H1 (cell line): ENCODE data around the gene USP54. TPM values are rescaled to one million over a fixed set of nuclear protein-coding genes. Genes with fewer than 3 reads are reported as not detected.

Experiments
- CTCF ChIA-PET: fragments of 300-600 bp; sonication (Branson Sonifier 250); formaldehyde crosslinking; loops from one replicate; lab custom pipeline; 2021; ENCODE audit not compliant: partially characterized antibody; lab: Charles Lee
- POLR2A ChIA-PET: fragments of 300-600 bp; sonication (Branson Sonifier 250); formaldehyde crosslinking; loops from one replicate; lab custom pipeline; 2021; ENCODE audit warnings: inconsistent platforms; ENCODE audit not compliant: partially characterized antibody; lab: Charles Lee
- DNase-seq, 2 experiments: peaks; one replicate each; pipeline versions ENCODE4 v3.0.0 to v3.0.0-alpha.2; 2010 to 2022; ENCODE audit warnings: low spot score in 2 of 2, low read depth in 1 of 2, mixed read lengths in 1 of 2
- FAIRE-seq: peaks from 2 replicates; lab custom pipeline; 2011; peaks lifted over from hg19 to GRCh38; lab: Jason Lieb, UNC
- H2AFZ ChIP-seq: 2 replicates; pipeline ENCODE4 v1.8.1; 2012; ENCODE audit warnings: low read length, inconsistent platforms
- H2AK5ac ChIP-seq: 2 replicates; pipeline ENCODE4 v1.6.1; 2013; ENCODE audit warnings: low read depth, low read length
- H2BK120ac ChIP-seq: replicated peaks from 2 replicates; pipeline ENCODE3; 2013; ENCODE audit warnings: low read depth, low read length, inconsistent platforms
- H2BK12ac ChIP-seq: 2 replicates; pipeline ENCODE4 v1.6.1; 2013; ENCODE audit warnings: low read depth, low read length
- H2BK15ac ChIP-seq: 2 replicates; pipeline ENCODE4 v1.6.1; 2013; ENCODE audit warnings: low read length
- H2BK20ac ChIP-seq: 2 replicates; pipeline ENCODE4 v1.6.1; 2013; ENCODE audit warnings: low read length
- H2BK5ac ChIP-seq: 2 replicates; pipeline ENCODE4 v1.6.1; 2013; ENCODE audit warnings: low read depth, low read length
- H3K14ac ChIP-seq: 2 replicates; pipeline ENCODE4 v1.6.1; 2013; ENCODE audit warnings: inconsistent platforms; ENCODE audit not compliant: insufficient read length
- H3K18ac ChIP-seq: 2 replicates; pipeline ENCODE4 v1.6.1; 2013; ENCODE audit warnings: low read length; ENCODE audit errors: extremely low read depth
- H3K23ac ChIP-seq: 2 replicates; pipeline ENCODE4 v1.6.1; 2013; ENCODE audit warnings: inconsistent platforms; ENCODE audit not compliant: insufficient read length
- H3K23me2 ChIP-seq: 2 replicates; pipeline ENCODE4 v1.6.1; 2013; ENCODE audit warnings: low read depth, low read length
- H3K27ac ChIP-seq: 2 replicates; pipeline ENCODE4 v1.6.1; 2011; ENCODE audit warnings: low read depth, low read length, inconsistent platforms
- H3K27me3 ChIP-seq, 4 experiments: replicated peaks in 1 of 4; 1 replicate in 1 of 4; 2 replicates in 3 of 4; pipeline versions ENCODE4 v1.6.1 to v1.8.1; 2011 to 2013; ENCODE audit warnings: low read length in 3 of 4, mild to moderate bottlenecking in 3 of 4, inconsistent platforms in 2 of 4, mixed read lengths in 2 of 4, moderate library complexity in 1 of 4; ENCODE audit not compliant: control insufficient read depth in 3 of 4, insufficient read depth in 3 of 4; ENCODE audit errors: extremely low read depth in 1 of 4
- H3K36me3 ChIP-seq, 4 experiments: 2 replicates each; pipeline versions ENCODE4 v1.6.1 to v1.8.1; 2011 to 2013; ENCODE audit warnings: mild to moderate bottlenecking in 4 of 4, low read length in 3 of 4, moderate library complexity in 2 of 4, control low read depth in 1 of 4, inconsistent platforms in 1 of 4; ENCODE audit not compliant: insufficient read depth in 4 of 4, control insufficient read depth in 2 of 4
- H3K4ac ChIP-seq: replicated peaks from 2 replicates; pipeline ENCODE3; 2013; ENCODE audit warnings: low read length, low read depth, mixed read lengths, inconsistent platforms; ENCODE audit not compliant: insufficient read length
- H3K4me1 ChIP-seq, 4 experiments: replicated peaks in 1 of 4; 1 replicate in 1 of 4; 2 replicates in 3 of 4; pipeline versions ENCODE4 v1.6.1 to v1.8.1; 2011 to 2013; ENCODE audit warnings: low read length in 3 of 4, inconsistent platforms in 2 of 4, mixed read lengths in 1 of 4; ENCODE audit not compliant: insufficient read depth in 4 of 4, control insufficient read depth in 3 of 4
- H3K4me2 ChIP-seq, 2 experiments: 2 replicates each; pipeline versions ENCODE4 v1.6.1 to v1.8.1; 2011 to 2013; ENCODE audit warnings: low read depth in 2 of 2, low read length in 2 of 2, control low read depth in 1 of 2, inconsistent platforms in 1 of 2, mild to moderate bottlenecking in 1 of 2; ENCODE audit not compliant: insufficient read depth in 1 of 2
- H3K4me3 ChIP-seq, 4 experiments: fragments of 200-600, 300-600 bp in 1 of 4; sonication (generic), shearing (Covaris generic), sonication (Bioruptor Twin) in 1 of 4; 2 replicates each; pipeline versions ENCODE4 v1.5.1 to v1.8.1; 2011 to 2016; ENCODE audit warnings: low read length in 4 of 4, low read depth in 3 of 4, control low read depth in 2 of 4, inconsistent platforms in 2 of 4, mild to moderate bottlenecking in 2 of 4, mixed read lengths in 1 of 4, moderate library complexity in 1 of 4; ENCODE audit not compliant: insufficient read depth in 2 of 4; ENCODE audit errors: extremely low read depth in 1 of 4
- H3K56ac ChIP-seq: replicated peaks from 2 replicates; pipeline ENCODE3; 2013; ENCODE audit warnings: low read depth, mild to moderate bottlenecking, mixed read lengths, low read length, inconsistent platforms; ENCODE audit not compliant: insufficient read length
- H3K79me1 ChIP-seq: 2 replicates; pipeline ENCODE4 v1.6.1; 2013; ENCODE audit warnings: low read depth, low read length, control low read depth
- H3K79me2 ChIP-seq, 2 experiments: 2 replicates each; pipeline versions ENCODE4 v1.6.1 to v1.8.1; 2012 to 2013; ENCODE audit warnings: low read length in 2 of 2, mild to moderate bottlenecking in 2 of 2, inconsistent platforms in 1 of 2; ENCODE audit not compliant: insufficient read depth in 2 of 2, control insufficient read depth in 1 of 2
- H3K9ac ChIP-seq, 4 experiments: replicated peaks in 1 of 4; 1 replicate in 1 of 4; 2 replicates in 3 of 4; pipeline versions ENCODE4 v1.6.1 to v1.8.1; 2011 to 2013; ENCODE audit warnings: low read depth in 3 of 4, low read length in 3 of 4, control low read depth in 2 of 4, mild to moderate bottlenecking in 2 of 4, moderate library complexity in 2 of 4, inconsistent platforms in 1 of 4; ENCODE audit errors: extremely low read depth in 1 of 4
- H3K9me3 ChIP-seq, 2 experiments: 2 replicates each; pipeline versions ENCODE4 v1.6.1 to v1.8.1; 2012 to 2013; ENCODE audit warnings: mild to moderate bottlenecking in 2 of 2, moderate library complexity in 2 of 2, control low read depth in 1 of 2, inconsistent platforms in 1 of 2, low read depth in 1 of 2, low read length in 1 of 2, mixed read lengths in 1 of 2; ENCODE audit not compliant: insufficient read depth in 2 of 2
- H4K20me1 ChIP-seq, 2 experiments: replicated peaks in 1 of 2; 2 replicates each; pipeline versions ENCODE3 to v1.8.1; 2011 to 2013; ENCODE audit warnings: inconsistent platforms in 2 of 2, low read length in 2 of 2, mild to moderate bottlenecking in 1 of 2; ENCODE audit not compliant: insufficient read depth in 2 of 2, control insufficient read depth in 1 of 2
- H4K5ac ChIP-seq: 2 replicates; pipeline ENCODE4 v1.6.1; 2013; ENCODE audit warnings: low read length, low read depth, mixed read lengths, inconsistent platforms; ENCODE audit not compliant: insufficient read length
- H4K8ac ChIP-seq: 2 replicates; pipeline ENCODE4 v1.8.0; 2013; ENCODE audit warnings: mild to moderate bottlenecking, moderate library complexity, low read length, inconsistent platforms; ENCODE audit not compliant: insufficient read depth; ENCODE audit errors: extremely low read depth
- H4K91ac ChIP-seq: replicated peaks from 2 replicates; pipeline ENCODE3; 2013; ENCODE audit warnings: low read length, mixed read lengths, inconsistent platforms; ENCODE audit not compliant: insufficient read length
- CBX5 ChIP-seq: fragments of 300-800, 300-1000 bp; sonication (generic); IDR thresholded peaks from 2 replicates; pipeline ENCODE4 v1.7.1; 2016; ENCODE audit warnings: antibody characterized with exemption, low read length, low read depth
- CEBPB ChIP-seq: IDR thresholded peaks from 2 replicates; pipeline ENCODE4 v1.6.1; 2012; ENCODE audit warnings: low read depth, low read length
- CREB1 ChIP-seq: IDR thresholded peaks from 2 replicates; pipeline ENCODE4 v1.6.1; 2012; ENCODE audit warnings: inconsistent platforms
- JUN ChIP-seq: IDR thresholded peaks from 2 replicates; pipeline ENCODE4 v1.6.1; 2011; ENCODE audit warnings: low read depth, mild to moderate bottlenecking, improper control_type of control experiment, low read length
- MAFK ChIP-seq: IDR thresholded peaks from 2 replicates; pipeline ENCODE4 v1.6.1; 2012; ENCODE audit warnings: low read depth, mild to moderate bottlenecking, improper control_type of control experiment, low read length
- POLR2AphosphoS5 ChIP-seq: IDR thresholded peaks from 2 replicates; pipeline ENCODE4 v1.6.1; 2011; ENCODE audit warnings: low read depth, low read length
- RFX5 ChIP-seq: IDR thresholded peaks from 2 replicates; pipeline ENCODE4 v1.6.1; 2011; ENCODE audit warnings: low read depth, low read length, improper control_type of control experiment, borderline replicate concordance
- RNF2 ChIP-seq: fragments of 200-900, 300-1000 bp; sonication (generic); IDR thresholded peaks from 2 replicates; pipeline ENCODE4 v1.7.1; 2016; ENCODE audit warnings: borderline replicate concordance, low read depth, mild to moderate bottlenecking, antibody characterized with exemption, low read length; ENCODE audit not compliant: poor library complexity, severe bottlenecking; ENCODE audit errors: missing control alignments
- SAP30 ChIP-seq: fragments of 300-600 bp; sonication (generic); IDR thresholded peaks from 2 replicates; pipeline ENCODE4 v1.7.1; 2012; ENCODE audit warnings: low read length, moderate library complexity, mild to moderate bottlenecking, inconsistent platforms; ENCODE audit not compliant: insufficient read depth, insufficient replicate concordance
- SP4 ChIP-seq: IDR thresholded peaks from 2 replicates; pipeline ENCODE4 v1.6.1; 2012; ENCODE audit warnings: low read length, inconsistent platforms
- TBP ChIP-seq: IDR thresholded peaks from 2 replicates; pipeline ENCODE4 v1.6.1; 2011; ENCODE audit warnings: low read depth, low read length, improper control_type of control experiment
- WGBS, 2 experiments: shearing (Covaris generic) in 1 of 2; methylation state at CpG; one replicate each; pipeline versions ENCODE4 v1.1.6 to v1.1.7; 2013 to 2015; ENCODE audit warnings: low lambda C conversion rate in 2 of 2, mixed read lengths in 2 of 2, inconsistent platforms in 1 of 2, low coverage in 1 of 2, missing lambda C conversion rate in 1 of 2; ENCODE audit not compliant: insufficient replicate concordance in 2 of 2, insufficient coverage in 1 of 2, insufficient read length in 1 of 2; ENCODE audit errors: extremely low coverage in 1 of 2, missing lambda C conversion rate in 1 of 2; 5-methylcytosine and 5-hydroxymethylcytosine counted together
- polyA plus RNA-seq, 7 experiments: library from polyadenylated mRNA; depleted of rRNA in 3 of 7; stranded (reverse) in 5 of 7; unstranded in 2 of 7; fragments of >200 nt in 5 of 7; fragments of 200-250 nt in 2 of 7; gene quantifications; 1 replicate in 5 of 7; 2 replicates in 1 of 7; 4 replicates in 1 of 7; pipeline versions ENCODE4 v1.2.1 to v1.2.3, GENCODE V29; 2011 to 2013; ENCODE audit warnings: missing spikeins in 2 of 7, mixed read lengths in 2 of 7
- total RNA-seq: library from RNA; stranded (reverse); fragmentation: NEBNext Ultra II Directional; extraction: Animal tissue kit (Norgen Biotek cat#: 25700); gene quantifications from 2 replicates; pipeline ENCODE4 v1.2.1, GENCODE V29; 2021
- TF ChIP-seq, protein P1 (sequence below): IDR thresholded peaks from 2 replicates; pipeline ENCODE4 v1.6.1; 2012; ENCODE audit warnings: inconsistent platforms

The USP54 gene
- total and polyA plus RNA-seq, 2 of the 8 experiments (the other 6 are each of a cell fraction or from before 2014, with no cell fraction given), result 46.2 to 65.6 TPM

DNA sequence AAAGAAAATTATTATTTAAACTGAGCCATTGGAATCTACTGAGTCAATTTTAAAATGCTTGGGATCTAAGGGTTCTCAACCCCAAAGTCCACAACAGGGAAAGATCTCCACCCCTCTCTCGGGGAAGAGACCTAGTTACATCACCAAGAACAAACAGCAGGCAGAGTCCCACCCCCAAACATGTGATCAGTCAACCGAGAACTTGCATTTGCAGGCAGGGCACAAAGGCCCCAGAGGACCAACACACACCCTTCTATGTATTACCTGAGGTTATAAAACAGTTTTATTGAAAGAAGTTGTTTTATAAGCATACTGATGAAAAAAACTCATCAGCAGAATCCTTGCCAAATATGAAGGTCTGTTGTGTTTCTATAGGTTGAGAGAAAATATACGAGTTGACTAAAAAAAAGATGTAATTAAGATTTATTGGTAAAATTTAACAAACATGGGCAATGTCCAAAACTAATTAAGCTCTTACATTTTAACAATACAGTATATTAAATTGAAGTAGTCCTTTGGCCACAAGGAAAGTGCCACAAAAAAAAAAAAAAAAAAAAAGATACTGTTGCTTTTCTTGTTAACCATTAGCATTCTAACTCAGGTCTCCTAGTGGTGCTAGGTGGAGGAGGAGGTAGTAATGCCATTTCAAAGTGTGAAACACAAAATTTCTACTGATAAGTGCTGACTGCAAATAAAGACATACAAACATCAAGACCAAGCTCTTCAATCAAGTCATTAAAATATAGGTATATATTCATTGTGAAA is 975 bp upstream of the USP54 start:
- Histone ChIP-seq H4K8ac (no peak overlapping the region), H2AFZ (no peak overlapping the region), H3K23me2 (no peaks in the 10 kb centered on the region), H2BK20ac (no peak overlapping the region), H3K4me2 (peak overlapping the region; percentile 54 to 62), H3K23ac (no peak overlapping the region), H3K36me3 (no peaks in the 10 kb centered on the region), H4K5ac (peak overlapping the region; percentile 67), H3K4me3 (peak overlapping the region in 3 of 4 experiments; percentile 20 to 52 (median 34); a peak in 5 of 8 replicates), H4K20me1 (no peaks in the 10 kb centered on the region), H3K9me3 (no peaks in the 10 kb centered on the region), H3K27ac (peak overlapping the region; percentile 82; the same call in 1 of the 2 replicates), H3K4ac (no peak overlapping the region), H2BK5ac (no peak overlapping the region), H3K27me3 (no peaks in the 10 kb centered on the region), H3K56ac (no peak overlapping the region), H3K79me1 (no peaks in the 10 kb centered on the region), H2BK12ac (no peak overlapping the region; the same call in 1 of the 2 replicates), H4K91ac (no peak overlapping the region), H3K18ac (peak overlapping the region; percentile 9; the same call in 1 of the 2 replicates), H3K79me2 (peaks cover 0 to 35% of the 10 kb centered on the region in 2 experiments; a peak in 3 of 4 replicates), H2BK120ac (no peak overlapping the region), H3K4me1 (peaks cover 0 to 22% (median 4%) of the 10 kb centered on the region in 4 experiments; a peak in 2 of 7 replicates), H2BK15ac (no peak overlapping the region), H2AK5ac (no peak overlapping the region), H3K9ac (peak overlapping the region in 1 of 4 experiments; percentile 14; a peak in 1 of 7 replicates), H3K14ac (no peak overlapping the region)
- DNase-seq (peak in 1 of 2 experiments; percentile 66), FAIRE-seq (peak; percentile 93)
- WGBS, 2 experiments, result 23% methylated on average over 3 of the region's 3 CpGs; no CpG with 5 or more reads in 1 of the 2 experiments
- POLR2A ChIA-PET, result interaction anchor here (0.7 to 3.2 kb wide), 10 partner anchors 8 to 40 kb away, joined by 3 to 26 read pairs (median 4); no protein-coding TSS in a partner anchor
- CTCF ChIA-PET, result interaction anchor here (0.6 to 2.7 kb wide), 8 partner anchors 9 to 1016 kb away, joined by 3 to 7 read pairs (median 4); no protein-coding TSS in a partner anchor
- TF ChIP-seq SAP30 (no peak), RNF2 (no peak), CREB1 (no peak), JUN (no peak), POLR2AphosphoS5 (peak; percentile 59), MAFK (no peak), SP4 (no peak), TBP (peak; percentile 55), CBX5 (no peak), CEBPB (peak; percentile 60), RFX5 (no peak)
- TF ChIP-seq, protein P1, sequence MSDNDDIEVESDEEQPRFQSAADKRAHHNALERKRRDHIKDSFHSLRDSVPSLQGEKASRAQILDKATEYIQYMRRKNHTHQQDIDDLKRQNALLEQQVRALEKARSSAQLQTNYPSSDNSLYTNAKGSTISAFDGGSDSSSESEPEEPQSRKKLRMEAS, result peak; percentile 41; the same call in 1 of the 2 replicates
